H4 (cell line): ENCODE data around the gene MYF6. TPM values are rescaled to one million over a fixed set of nuclear protein-coding genes. Genes with fewer than 3 reads are reported as not detected.

Experiments used
- DNase-seq: peaks from one replicate; pipeline ENCODE4 v3.0.0-alpha.2; 2015; ENCODE audit warnings: low spot score
- total RNA-seq: library from RNA; depleted of rRNA; stranded (reverse); fragments of >200 nt; shearing (Covaris generic); gene quantifications from 2 replicates; pipeline ENCODE4 v1.2.3, GENCODE V29; 2014

The MYF6 gene
- total RNA-seq, 1 experiment from 2014 or later: not detected

DNA sequence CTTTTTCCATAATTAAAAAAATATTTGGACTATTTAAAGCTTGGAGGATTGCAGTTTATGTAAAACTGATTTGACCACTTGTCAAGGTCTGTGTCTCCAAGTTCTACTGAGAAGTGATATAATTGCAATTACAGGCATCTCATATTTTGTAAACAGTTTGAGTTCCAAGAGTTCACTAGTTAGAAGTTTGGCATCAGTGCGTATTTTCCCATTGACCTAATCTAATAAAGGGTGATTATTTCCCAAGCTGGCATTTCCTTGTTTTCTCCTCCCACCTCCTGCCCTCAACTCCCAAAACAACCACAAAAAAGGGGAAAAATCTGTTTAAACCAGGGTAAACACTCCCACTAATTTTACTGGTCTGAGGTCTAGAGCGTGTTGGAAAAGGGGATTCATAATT, 3.0 kb upstream of the MYF6 start:
- no peak for DNase-seq

DNA sequence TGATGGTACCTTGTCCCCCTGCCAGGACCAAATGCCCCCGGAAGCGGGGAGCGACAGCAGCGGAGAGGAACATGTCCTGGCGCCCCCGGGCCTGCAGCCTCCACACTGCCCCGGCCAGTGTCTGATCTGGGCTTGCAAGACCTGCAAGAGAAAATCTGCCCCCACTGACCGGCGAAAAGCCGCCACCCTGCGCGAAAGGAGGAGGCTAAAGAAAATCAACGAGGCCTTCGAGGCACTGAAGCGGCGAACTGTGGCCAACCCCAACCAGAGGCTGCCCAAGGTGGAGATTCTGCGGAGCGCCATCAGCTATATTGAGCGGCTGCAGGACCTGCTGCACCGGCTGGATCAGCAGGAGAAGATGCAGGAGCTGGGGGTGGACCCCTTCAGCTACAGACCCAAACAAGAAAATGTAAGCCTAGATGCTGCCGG, 410 bp downstream of the MYF6 start:
- no peak for DNase-seq

DNA sequence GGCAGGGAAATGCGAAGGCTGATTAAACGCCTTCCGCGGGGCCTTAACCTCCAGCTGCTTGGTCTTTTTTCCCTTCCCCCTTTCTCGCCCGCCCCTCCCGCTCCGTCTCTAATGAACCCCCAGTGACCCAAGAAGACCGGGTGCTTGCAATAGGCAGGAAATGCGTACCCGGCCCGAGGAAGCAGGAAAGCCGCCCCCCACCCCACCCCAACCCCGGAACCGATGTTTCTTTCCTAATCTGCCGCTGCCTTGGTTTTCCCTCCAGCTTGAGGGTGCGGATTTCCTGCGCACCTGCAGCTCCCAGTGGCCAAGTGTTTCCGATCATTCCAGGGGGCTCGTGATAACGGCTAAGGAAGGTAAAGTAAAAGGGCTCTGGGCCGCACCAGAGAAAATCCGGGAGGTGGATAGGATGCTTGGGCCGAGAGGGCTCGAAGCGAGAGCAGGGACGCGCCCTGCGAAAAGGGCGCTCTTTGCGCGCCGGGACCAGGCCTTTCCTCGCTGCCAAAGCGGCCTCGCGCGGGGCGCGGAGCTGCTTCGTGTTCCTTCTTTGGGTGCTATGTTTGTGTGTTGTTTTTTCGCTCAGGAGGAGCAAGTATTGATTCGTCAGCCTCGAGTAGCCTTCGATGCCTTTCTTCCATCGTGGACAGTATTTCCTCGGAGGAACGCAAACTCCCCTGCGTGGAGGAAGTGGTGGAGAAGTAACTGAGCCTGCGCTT, 983 bp downstream of the MYF6 start:
- DNase-seq: no peak

DNA sequence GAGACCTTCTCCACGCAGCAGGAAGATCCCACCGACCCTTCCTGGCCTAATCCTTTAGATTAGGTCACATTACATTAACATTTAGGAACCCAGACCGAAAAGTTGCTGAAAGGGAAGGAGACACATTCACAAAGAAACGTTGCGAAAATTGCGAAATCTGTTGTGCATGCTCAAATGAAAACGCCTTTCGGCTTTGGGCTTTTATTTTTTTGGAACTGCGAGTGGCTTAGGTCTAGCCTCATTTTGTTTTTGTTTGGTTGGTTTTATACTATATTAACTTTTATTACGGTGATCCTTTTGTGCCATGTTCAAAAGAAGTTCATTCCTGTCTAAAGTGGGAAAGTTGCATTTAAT, 1.5 kb downstream of the MYF6 start:
- DNase-seq: no peak

DNA sequence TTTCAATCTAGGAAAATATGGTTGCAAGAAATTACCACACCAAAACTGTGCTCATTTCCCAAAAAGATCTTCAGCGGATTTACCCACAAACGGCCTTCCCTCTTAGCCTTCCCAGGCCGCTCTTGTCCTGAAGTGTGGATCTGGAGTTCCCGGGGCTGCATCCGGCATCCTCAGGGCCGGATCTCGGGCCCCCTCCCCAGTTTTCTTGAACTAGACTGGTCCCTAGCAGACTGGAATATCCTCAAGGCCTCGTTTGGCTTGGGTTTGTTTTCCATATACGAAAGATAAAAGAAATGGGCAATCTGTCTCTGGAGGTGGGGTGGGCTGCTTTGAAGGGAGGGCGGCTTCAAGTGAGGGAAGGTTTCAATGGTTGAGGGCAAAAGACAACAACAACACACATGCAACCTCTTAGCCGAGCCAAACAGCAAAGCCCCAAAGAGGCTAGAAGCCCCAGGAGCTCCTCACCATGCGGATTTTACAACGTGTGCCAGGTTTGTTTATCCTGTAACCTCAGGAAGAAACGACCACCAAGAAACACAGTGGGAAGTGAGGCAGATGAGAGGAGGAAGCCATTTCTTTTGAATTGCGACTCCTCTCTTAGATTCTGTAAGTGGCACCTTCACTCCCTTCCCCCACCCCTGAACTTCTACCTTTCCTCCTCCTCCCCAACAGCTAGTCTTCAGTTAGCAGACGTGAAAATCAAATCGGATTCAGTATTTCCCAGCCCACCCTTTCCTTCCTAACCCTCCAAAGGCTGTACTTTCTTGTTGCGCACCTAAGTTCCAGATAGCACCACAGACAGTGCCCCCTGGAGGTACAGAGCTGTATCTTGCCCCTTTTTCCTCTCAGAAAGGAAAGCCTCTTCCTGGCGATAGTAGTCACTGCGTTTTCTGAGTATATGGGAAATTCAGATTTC, 2.6 kb downstream of the MYF6 start:
- DNase-seq: peak; percentile 18

DNA sequence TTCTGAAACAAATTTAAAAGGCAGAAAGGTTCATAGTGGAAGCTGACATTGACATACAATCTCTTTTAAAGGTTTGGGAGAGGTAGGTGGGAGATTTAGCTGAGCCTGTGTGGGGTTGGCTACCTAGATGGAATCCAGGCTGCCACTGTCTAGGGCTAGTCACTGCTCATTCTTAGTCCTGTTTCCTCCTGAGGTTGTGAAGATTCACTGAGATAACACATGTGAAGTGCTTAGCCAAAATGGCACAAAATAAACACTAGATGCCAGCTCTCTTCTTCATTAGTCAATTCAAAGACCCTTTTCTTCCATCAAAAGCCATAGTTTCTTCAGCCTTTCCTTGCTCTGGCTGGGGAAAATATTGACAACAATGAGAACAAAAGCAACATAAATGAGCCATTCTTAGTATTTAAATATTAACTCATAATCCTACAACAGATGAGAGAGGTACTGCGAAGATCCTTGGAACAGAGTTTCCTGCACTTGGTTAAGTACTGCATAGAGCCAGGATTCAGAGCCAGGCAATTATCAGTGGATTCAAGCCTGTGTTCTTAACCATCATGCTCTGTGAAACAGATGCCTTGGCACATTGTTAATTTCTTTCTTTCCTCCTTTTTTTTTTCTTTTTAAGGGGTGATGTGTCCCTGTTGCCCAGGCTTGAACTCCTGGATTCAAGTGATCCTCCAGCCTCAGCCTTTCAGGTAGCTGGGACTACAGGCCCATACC, 3.5 kb downstream of the MYF6 start:
- no peak for DNase-seq

DNA sequence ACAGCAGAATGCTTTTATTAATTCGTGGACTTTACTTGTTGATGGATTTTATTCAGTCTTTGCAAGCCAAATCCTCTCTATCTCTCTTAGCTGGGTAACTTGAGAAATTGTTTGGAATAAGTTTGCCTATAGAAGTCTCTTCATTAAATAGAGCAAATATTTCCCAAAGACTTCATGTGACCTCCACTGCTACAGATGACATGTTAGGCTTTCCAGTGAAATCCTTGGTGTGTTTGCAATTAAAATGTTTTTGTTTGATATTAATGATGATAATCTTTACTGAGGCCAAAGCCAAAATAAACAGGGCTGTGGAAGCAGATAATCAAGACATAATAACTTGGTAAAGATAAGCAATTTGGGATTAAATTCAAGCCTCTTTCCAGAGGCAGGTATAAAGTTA, 4.4 kb downstream of the MYF6 start:
- DNase-seq: no peak

DNA sequence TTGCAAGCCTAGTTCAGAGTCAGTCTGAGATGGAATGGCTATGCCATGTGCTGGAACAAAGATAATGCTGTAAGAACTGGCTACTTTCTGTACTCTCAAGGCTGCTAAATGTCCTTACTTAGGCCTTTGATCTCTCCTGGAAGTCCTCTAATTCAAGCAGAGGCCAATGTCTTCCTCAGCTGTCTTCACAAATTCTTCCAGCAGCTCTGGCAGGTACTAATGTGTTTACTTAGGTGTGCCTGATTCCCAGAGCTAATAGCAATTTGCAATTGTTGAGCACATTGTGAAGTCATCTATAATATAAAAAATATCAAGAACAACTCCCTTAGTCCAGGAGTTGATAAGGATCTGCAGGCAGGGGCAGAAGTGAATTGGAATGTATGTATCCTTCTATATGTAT, 5.4 kb downstream of the MYF6 start:
- DNase-seq: no peak

DNA sequence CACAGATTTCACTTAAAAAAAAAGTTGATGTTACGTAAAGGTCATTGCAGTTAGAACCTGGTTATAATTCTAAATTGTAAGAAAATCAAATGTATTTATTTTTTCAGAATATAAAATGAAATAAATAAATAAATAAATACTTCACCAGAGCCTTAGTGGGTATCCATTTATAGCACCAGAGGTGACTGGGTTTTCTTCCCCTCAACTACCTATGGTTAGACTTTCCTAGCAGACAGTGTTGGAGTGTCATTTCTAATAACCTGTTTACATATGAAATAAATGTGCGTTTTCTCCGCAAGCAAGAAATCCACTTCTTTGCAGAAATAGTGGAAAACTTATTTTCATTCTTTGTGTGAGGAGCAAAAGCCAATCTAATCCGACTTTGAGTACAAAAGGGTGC, 6.0 kb downstream of the MYF6 start:
- DNase-seq: no peak

DNA sequence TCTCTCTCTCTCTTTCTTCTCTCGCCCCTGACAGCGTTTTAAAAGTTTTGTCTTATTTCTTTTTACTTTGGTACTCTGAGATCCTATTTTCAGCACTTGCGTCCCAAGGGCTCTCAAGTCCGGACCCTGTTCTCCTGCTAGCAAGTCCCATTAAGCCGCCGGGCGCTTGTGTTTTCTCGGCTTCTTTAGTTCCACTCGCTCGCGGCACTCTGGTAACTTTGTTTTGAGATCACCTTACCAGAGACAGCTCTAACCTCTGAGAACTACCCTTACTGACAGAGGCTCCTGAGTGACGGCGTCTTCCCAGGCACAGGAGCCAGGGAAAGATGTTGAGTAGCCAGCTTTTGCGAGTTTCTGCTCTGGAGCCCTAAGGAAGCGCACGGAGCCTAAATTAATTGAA, 6.6 kb downstream of the MYF6 start:
- DNase-seq: no peak

DNA sequence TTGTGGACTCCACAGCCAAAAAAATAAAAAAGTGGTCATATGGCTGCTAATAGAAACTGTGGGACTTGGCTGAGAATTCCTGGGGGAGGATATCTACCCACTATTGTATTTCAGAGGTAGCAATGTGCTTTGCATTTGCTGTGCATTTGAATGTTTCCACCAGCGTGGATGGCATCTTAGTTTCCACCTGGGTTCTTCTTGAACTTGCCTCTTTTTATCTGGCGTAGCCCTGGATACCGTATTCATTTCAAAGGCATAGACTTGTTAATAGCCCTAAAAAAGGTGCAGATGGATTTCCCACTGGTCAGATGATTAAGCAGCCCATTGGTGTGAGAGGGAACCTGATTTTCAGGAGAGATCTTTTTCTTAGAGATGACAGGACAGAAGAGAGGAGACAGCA, 7.4 kb downstream of the MYF6 start:
- DNase-seq: no peak

DNA sequence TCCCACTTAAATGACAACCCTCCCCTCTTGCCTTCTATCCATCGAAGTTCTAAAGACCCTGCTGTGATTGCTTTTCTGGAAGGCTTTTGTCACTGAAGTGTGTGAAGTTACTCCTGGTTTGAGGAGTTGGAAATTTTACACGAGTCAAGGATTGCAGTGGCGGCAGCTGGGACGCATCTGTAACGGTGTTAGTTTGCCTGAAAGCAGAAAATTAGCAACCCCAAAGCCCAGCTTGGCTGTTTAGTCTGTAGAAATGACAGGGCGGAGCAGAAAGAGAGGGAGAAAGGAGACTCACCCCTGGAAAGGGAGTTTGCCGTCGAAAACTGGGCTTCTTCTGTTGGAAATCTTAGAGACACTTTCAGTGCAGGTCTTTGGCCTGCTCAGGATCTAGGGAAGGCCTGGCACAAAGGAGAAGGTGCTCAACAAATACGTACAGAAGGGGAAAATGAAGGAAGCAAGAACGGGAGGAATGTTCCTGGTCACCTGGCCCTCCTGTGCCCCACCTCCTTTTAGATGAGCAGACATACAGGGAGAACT, 8.3 kb downstream of the MYF6 start:
- no peak for DNase-seq

DNA sequence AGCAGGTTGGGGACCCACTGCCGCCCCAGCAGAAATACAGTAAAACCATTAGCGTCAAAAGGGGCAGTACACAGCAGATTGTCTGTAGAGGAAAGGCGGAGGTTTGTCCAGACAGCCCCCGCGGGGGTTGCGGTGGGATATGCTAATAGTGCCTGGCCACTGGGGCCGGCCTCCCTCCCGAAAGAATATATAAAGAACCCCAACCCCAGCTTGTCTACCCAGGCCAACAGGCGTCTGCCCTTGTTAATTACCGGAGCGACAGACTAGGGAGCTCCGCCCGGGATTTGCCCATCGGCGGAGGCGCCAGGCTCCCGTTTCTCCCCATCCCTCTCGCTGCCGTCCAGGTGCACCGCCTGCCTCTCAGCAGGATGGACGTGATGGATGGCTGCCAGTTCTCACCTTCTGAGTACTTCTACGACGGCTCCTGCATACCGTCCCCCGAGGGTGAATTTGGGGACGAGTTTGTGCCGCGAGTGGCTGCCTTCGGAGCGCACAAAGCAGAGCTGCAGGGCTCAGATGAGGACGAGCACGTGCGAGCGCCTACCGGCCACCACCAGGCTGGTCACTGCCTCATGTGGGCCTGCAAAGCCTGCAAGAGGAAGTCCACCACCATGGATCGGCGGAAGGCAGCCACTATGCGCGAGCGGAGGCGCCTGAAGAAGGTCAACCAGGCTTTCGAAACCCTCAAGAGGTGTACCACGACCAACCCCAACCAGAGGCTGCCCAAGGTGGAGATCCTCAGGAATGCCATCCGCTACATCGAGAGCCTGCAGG, 9.4 kb downstream of the MYF6 start, which contains the start of gene MYF5:
TSS of gene MYF5 (plus strand) at position 217 of the 774 bp plus-strand sequence. CDS start at position 369, 152 bp downstream.
- no peak for DNase-seq

DNA sequence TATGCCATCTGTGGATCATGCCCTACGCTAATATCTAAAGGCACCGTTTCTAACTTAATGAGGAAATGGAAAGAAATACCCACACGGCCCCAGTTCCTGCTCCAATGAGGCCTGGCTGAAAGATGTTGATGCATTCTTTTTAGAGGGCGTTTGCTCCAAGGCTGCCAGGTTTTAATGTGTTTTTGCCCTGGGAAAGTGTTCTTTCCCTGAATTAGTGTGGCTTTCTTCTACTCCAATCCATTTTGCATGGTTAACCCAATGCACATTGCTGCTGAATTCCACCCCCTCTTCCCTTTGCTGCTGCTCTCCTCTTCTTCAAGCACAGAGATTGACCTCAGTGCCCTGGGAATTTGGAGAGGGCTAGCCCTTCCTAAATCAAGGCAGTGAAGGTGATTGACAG, 10.4 kb downstream of the MYF6 start:
- DNase-seq: no peak

DNA sequence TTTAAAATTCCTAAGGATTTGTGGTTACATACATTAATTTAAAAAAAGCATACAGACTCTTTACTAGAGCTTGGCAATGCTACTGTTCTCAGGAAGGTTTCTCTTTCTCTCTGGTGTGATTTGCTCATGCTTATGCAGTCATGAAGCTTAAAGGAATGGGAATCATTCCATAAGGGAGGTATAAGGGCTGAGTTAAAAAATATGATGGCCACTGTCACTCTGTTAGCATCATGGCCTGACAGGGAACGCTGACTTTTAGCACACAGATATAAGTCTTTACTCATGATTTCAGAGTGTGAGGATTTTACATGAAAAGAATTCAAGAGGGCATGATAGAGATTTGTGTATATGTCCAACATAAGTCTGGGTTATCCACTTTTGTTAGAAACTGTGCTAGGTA, 13.1 kb downstream of the MYF6 start:
- DNase-seq: no peak

DNA sequence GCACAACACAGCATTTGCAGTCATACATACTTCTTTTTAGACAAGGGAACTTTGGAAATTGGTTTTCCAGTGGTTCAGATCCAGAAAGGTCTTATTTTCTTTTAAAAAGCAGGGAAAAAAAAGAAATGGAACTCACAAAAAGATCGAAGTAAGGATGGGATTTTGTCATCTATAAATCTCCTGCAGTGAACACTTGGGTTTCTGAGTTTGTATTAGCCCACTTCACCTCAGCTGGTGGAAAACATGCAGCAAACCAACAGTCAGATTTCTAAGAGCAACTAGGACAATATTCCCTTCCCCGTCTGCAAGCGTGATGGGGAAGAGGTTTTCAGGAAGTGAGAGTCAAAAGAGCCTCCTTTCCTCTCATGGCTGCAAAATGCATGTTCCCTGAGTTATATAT, 13.9 kb downstream of the MYF6 start:
- DNase-seq: no peak

DNA sequence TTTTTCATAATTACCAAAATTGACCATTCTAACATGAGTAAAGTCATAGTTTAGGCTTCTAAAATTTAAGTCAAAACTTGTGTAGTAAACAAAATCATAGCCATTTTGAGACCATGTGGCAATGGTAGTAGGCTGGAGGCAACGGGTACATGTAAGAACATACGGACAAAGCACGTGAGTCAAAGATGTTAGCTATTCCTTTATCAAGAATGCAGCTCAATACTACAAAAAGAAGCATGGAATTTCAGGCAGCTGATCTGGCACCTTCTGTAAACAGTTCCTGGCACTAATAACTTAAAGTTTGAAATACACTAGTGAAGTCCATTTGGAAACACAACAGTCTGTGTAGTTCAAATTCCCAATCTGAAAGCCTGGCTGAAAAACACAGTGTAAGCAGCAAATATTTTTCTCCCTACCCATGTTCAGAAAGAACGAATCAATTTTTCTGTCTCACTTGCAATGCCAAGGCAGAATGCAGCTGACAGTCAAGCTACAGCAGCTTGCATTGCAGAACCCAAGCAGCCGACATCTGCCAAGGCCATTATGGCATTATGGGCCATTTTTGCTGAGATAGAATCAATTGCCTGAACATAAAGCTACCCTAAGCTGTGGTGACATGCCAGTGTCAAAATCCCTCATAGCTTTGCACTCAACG, 38.5 kb downstream of the MYF6 start:
- DNase-seq: no peak

DNA sequence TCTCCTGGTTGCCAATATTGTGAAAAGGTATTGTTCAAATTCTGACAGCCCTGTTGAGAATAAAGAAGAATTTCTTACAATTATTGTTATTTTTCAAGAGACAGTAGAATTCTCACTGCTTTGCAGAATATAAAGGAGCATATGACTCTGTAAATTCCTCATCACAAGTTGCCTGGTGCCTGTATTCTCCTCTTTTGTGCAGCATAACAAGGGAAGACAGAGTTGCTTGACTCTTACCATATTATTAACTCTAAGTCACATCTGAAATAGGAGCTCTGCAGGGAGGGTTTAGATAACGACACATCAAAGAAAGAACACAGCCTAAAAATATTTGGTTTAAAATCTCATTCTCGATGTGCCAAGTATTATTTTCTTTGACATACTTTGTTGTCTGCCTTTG, 40.4 kb downstream of the MYF6 start:
- no peak for DNase-seq

DNA sequence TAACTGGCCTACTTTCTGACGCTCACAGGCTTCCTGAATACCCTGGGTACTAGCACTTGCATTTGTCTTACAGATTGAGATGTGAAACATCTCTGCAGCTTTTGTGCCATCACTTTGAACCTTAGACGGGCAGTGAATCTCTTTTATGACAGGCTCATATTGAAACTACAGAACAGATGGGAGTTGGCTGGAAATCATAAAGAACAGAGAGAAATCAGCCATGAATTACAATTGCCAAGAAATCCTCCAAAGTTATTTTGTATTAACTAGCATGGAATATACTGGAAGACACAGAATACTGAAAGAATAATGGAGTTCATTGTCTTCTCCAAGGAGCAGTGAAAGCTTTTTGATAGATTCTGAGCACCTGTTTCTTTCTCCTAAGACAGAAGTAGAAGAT, 42.0 kb downstream of the MYF6 start:
- DNase-seq: no peak

DNA sequence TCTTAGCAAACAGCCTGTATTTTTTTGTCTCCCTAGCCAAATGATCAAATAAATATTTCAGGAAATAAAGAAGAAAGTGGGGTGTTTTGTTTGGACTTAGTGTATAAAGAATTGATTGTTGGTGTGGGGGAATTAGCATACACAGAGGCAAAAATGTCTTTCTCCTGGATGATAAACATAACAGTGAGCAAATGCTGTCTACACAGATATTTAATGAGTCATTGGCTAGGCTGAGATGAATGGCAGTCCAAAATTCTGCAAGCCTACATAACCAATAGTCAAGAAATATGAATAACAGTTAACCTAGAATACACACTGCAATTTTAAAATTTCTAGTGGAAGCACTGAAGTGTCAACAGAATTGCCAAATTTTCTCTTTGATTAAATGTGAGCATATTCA, 45.0 kb downstream of the MYF6 start:
- DNase-seq: no peak

DNA sequence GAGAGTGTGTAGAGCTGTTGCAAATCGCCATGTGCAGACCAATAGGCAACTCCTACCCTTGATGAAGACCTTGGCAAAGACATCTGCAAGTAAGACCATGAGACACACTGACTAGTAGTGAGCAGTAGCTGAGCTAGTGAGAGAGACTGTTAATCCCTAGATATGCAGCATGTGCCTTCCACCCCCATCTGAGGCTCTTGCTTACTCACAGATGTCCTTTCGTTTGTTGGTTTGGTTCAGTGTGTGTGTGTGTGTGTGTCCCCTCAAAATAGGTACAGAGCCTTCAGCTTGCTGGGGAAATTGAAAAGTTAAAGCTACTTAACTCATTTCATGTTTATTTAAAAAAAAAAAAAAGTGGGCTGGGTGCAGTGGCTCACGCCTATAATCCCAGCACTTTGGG, 46.8 kb downstream of the MYF6 start:
- DNase-seq: no peak
